Measurements from ENCODE around the gene ZMAT3. TPM values are rescaled to one million over a fixed set of nuclear protein-coding genes. Genes with fewer than 3 reads are reported as not detected.

Gene ZMAT3
- total RNA-seq, 1 donor: 44.9 TPM

- no peak for DNase-seq (ENCODE audit: low read depth)
- no peak overlapping the region for H3K4me3 ChIP-seq (ENCODE audit: low read depth, low read length)
- TF ChIP-seq, protein P1, sequence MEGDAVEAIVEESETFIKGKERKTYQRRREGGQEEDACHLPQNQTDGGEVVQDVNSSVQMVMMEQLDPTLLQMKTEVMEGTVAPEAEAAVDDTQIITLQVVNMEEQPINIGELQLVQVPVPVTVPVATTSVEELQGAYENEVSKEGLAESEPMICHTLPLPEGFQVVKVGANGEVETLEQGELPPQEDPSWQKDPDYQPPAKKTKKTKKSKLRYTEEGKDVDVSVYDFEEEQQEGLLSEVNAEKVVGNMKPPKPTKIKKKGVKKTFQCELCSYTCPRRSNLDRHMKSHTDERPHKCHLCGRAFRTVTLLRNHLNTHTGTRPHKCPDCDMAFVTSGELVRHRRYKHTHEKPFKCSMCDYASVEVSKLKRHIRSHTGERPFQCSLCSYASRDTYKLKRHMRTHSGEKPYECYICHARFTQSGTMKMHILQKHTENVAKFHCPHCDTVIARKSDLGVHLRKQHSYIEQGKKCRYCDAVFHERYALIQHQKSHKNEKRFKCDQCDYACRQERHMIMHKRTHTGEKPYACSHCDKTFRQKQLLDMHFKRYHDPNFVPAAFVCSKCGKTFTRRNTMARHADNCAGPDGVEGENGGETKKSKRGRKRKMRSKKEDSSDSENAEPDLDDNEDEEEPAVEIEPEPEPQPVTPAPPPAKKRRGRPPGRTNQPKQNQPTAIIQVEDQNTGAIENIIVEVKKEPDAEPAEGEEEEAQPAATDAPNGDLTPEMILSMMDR (IDR thresholded peaks at IDR 0.05; ENCODE audit: insufficient read depth, low read depth, low read length): no peak
These were observed 85.2 kb downstream of the ZMAT3 start for GRCh38 chr3:178986456-178986855.

- H3K4me3 ChIP-seq (ENCODE audit: low read depth, low read length): no peak overlapping the region
- TF ChIP-seq, protein P1 (IDR thresholded peaks at IDR 0.05; ENCODE audit: insufficient read depth, low read depth, low read length): no peak
- DNase-seq (ENCODE audit: low read depth): no peak
These were observed 89.5 kb downstream of the ZMAT3 start for GRCh38 chr3:178982137-178982536.

GRCh38 chr3:178975320-178975719, 96.3 kb downstream of the ZMAT3 start:
- TF ChIP-seq, protein P1 (IDR thresholded peaks at IDR 0.05; ENCODE audit: insufficient read depth, low read depth, low read length): no peak
- H3K4me3 ChIP-seq (ENCODE audit: low read depth, low read length): no peak overlapping the region

GRCh38 chr3:178971614-178972013, 100.0 kb downstream of the ZMAT3 start:
- H3K4me3 ChIP-seq (ENCODE audit: low read depth, low read length): no peak overlapping the region
- no peak for DNase-seq (ENCODE audit: low read depth)
- TF ChIP-seq, protein P1 (IDR thresholded peaks at IDR 0.05; ENCODE audit: insufficient read depth, low read depth, low read length): no peak

More at GRCh38 chr3:178975320-178975719, 96.3 kb downstream of the ZMAT3 start:
- no peak for DNase-seq (ENCODE audit: low read depth)

- H3K4me3 ChIP-seq (ENCODE audit: low read depth, low read length): no peak overlapping the region
- DNase-seq (ENCODE audit: low read depth): no peak
- TF ChIP-seq, protein P1 (IDR thresholded peaks at IDR 0.05; ENCODE audit: insufficient read depth, low read depth, low read length): no peak
These were observed 102.5 kb downstream of the ZMAT3 start for GRCh38 chr3:178969004-178969700.

Small RNAs within 50 kb of the gene (small RNA-seq; reads per million reads assigned to genes)
- not detected for gene RF00019

Other genes with a start within 250 kb of the ZMAT3 start
- 20.0 and 30.2 TPM in 2 replicates for gene PIK3CA, start 76.5 kb upstream of the ZMAT3 start, total RNA-seq
- 1.3 and 2.2 TPM in 2 replicates for gene KCNMB3, start 179.3 kb upstream of the ZMAT3 start, total RNA-seq